Measurements from ENCODE around the gene MDM2. TPM values are rescaled to one million over a fixed set of nuclear protein-coding genes. Genes with fewer than 3 reads are reported as not detected.

The MDM2 gene
- total RNA-seq, 4 donors from 2014 or later = 75.9 to 99.6 (median 85.8) TPM

DNA sequence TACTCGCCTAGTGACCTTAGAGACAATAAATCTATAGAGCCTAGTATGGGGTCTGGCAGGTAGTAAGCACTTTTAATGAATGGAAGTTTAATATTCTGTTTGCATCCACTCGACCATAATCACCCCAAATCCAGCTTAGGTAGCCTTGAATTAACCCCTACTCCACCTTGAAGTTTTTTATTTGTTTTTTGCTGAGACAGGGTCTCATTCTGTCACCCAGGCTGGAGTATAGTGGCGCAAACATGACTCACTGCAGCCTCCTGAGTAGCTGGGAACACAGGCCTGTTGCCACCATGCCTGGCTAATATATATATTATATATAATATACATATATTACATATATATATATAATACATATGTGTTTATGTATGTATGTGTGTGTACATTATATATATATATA lies 38.8 kb downstream of the MDM2 start:
- H3K4me3 ChIP-seq = no peak overlapping the region
- no peaks in the 10 kb centered on the region for H3K27me3 ChIP-seq
- TF ChIP-seq, protein P1, sequence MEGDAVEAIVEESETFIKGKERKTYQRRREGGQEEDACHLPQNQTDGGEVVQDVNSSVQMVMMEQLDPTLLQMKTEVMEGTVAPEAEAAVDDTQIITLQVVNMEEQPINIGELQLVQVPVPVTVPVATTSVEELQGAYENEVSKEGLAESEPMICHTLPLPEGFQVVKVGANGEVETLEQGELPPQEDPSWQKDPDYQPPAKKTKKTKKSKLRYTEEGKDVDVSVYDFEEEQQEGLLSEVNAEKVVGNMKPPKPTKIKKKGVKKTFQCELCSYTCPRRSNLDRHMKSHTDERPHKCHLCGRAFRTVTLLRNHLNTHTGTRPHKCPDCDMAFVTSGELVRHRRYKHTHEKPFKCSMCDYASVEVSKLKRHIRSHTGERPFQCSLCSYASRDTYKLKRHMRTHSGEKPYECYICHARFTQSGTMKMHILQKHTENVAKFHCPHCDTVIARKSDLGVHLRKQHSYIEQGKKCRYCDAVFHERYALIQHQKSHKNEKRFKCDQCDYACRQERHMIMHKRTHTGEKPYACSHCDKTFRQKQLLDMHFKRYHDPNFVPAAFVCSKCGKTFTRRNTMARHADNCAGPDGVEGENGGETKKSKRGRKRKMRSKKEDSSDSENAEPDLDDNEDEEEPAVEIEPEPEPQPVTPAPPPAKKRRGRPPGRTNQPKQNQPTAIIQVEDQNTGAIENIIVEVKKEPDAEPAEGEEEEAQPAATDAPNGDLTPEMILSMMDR (IDR thresholded peaks at IDR 0.05) = no peak
- TF ChIP-seq EP300 (IDR thresholded peaks at IDR 0.05) (no peak), POLR2A (IDR thresholded peaks at IDR 0.05) (no peak)
- no peaks in the 10 kb centered on the region for H3K4me1 ChIP-seq
- H3K9me3 ChIP-seq = no peaks in the 10 kb centered on the region
- DNase-seq (ENCODE audit: low spot score in 2 of 2) = no peak
- H3K36me3 ChIP-seq = peaks cover 0 to 30% (median 0%) of the 10 kb centered on the region in 3 donors
- 75 to 79% methylated on average over 3 of the region's 3 CpGs for WGBS, 2 donors
- no peak overlapping the region for H3K27ac ChIP-seq

DNA sequence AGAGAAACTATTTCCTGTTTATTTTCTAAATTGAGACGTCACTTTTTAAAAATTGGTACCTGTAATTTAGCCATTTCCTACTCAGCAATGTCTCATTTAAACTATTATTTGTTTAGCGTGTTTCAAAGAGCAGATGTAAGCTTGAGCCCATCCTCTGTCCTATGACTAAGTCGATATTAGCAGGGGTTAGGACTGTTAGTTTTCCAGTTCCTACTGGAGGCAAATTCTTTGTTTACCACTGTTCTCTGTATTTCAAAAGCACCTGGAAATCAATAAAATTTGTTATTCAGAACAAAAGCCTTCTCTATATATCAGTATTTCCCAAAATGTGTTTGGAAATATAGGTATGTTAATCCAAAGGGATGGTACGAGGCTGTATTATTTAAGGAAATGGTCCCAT lies 42.4 kb downstream of the MDM2 start:
- TF ChIP-seq EP300 (IDR thresholded peaks at IDR 0.05) (no peak), POLR2A (IDR thresholded peaks at IDR 0.05) (no peak)
- TF ChIP-seq, protein P1 (IDR thresholded peaks at IDR 0.05) = no peak
- H3K36me3 ChIP-seq = peaks cover 0 to 10% (median 0%) of the 10 kb centered on the region in 3 donors
- 84 to 86% methylated on average over 4 of the region's 4 CpGs for WGBS, 2 donors
- H3K27ac ChIP-seq = no peak overlapping the region
- H3K9me3 ChIP-seq = no peaks in the 10 kb centered on the region
- no peak for DNase-seq (ENCODE audit: low spot score in 2 of 2)
- no peaks in the 10 kb centered on the region for H3K27me3 ChIP-seq
- no peaks in the 10 kb centered on the region for H3K4me1 ChIP-seq
- H3K4me3 ChIP-seq = no peak overlapping the region

DNA sequence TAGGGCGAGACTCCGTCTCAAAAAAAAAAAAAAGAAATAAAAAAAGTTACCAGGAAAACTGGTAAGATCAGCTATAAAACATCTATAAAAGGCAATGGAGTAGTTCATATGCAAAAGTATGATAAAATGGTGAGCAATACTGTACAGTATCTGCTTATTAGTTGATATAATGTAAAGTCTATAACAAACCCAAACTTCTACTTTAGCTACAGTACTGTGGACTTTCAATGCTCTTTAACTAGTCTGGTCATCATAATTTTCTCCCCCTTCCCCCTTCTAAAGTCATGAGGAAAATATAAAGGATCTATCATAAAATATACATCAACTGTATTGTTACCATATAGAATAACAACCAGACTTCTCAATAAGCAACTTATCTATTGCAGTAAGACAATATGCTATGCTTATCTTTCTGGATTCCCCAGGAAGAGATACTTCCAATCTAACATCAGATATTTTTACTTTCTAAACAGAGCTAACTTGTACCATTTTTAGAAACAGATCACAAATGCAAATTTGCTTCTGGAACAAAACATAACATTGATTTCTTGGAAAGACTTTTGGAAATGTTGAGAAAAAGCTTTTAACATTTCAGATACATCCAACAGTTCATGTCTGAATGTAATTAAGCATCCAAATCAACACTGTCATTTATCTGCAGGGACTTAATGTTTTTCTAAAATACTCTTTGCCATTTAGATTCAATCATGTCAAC lies 43.8 kb downstream of the MDM2 start:
- TF ChIP-seq POLR2A (IDR thresholded peaks at IDR 0.05) (no peak), EP300 (IDR thresholded peaks at IDR 0.05) (no peak)
- TF ChIP-seq, protein P1 (IDR thresholded peaks at IDR 0.05) = no peak
- Histone ChIP-seq H3K36me3 (no peaks in the 10 kb centered on the region), H3K9me3 (no peaks in the 10 kb centered on the region), H3K4me1 (no peaks in the 10 kb centered on the region), H3K27ac (no peak overlapping the region), H3K4me3 (no peak overlapping the region), H3K27me3 (no peaks in the 10 kb centered on the region)
- WGBS, 2 donors = 90 to 97% methylated on average over 2 of the region's 2 CpGs
- no peak for DNase-seq (ENCODE audit: low spot score in 2 of 2)

DNA sequence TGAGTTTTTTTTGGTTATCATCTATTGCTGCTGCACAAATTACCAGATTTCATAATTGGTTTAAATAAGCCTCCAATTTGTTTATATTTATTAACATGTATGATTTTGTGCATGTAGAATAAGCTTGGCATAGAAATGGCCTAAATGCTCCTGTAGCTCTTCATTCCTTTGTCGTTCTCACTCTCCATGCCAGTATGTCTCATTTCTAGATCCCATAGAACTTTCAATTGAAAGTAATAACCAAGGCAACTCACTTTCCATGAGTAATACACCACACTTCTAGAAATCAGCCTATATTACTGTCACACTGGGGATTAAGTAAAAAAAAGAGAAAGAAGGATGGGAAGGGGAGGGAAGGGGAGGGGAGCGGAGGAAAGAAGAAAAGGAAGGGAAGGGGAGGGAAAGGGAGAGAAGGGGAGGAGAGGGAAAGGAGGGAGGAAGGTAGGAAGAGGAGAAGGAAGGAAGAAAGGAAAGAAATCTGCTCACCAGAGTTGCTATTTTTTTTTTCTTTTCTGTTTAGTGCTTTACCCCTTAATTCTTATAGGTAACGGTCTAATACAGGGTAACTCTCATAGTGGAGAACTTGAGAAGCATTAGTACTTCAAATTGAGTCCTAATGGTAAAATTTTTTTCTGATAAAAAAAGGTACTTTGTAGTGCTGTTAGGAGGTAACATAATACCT lies 45.6 kb downstream of the MDM2 start:
- Histone ChIP-seq H3K27me3 (no peaks in the 10 kb centered on the region), H3K4me3 (no peak overlapping the region), H3K27ac (no peak overlapping the region), H3K4me1 (no peaks in the 10 kb centered on the region), H3K36me3 (no peaks in the 10 kb centered on the region), H3K9me3 (no peaks in the 10 kb centered on the region)
- TF ChIP-seq EP300 (IDR thresholded peaks at IDR 0.05) = no peak
- TF ChIP-seq, protein P1 (IDR thresholded peaks at IDR 0.05) = no peak
- no peak for TF ChIP-seq POLR2A (IDR thresholded peaks at IDR 0.05)
- WGBS, 2 donors = 82 to 83% methylated on average over 3 of the region's 3 CpGs
- no peak for DNase-seq (ENCODE audit: low spot score in 2 of 2)

DNA sequence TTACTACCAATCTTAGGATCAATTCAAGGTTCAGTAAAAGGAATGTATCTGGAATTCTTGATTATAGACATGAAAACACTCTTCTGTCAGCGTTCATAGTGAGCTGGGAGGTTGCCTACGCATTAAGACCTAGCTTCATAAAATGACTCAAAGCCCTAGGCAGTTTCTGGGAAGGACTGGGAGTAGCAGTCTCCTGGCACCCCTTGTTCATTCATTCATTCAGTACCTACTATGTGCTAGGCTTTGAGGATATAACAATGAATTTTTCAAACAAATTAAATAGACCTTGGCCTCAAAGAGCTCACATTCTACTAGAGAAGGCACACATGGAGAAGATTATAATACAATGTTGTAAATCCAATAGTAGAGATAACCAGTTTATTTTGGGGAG lies 46.1 kb downstream of the MDM2 start:
- Histone ChIP-seq H3K27me3 (no peaks in the 10 kb centered on the region), H3K9me3 (no peaks in the 10 kb centered on the region), H3K36me3 (no peaks in the 10 kb centered on the region), H3K4me3 (no peak overlapping the region), H3K27ac (no peak overlapping the region), H3K4me1 (no peaks in the 10 kb centered on the region)
- TF ChIP-seq, protein P1 (IDR thresholded peaks at IDR 0.05) = no peak
- TF ChIP-seq POLR2A (IDR thresholded peaks at IDR 0.05) = no peak
- TF ChIP-seq EP300 (IDR thresholded peaks at IDR 0.05) = no peak
- WGBS, 2 donors = 83% methylated on average over 2 of the region's 2 CpGs
- no peak for DNase-seq (ENCODE audit: low spot score in 2 of 2)

Measured in tibial nerve (tissue), 4 donors.